MM.1S (cell line): ENCODE measurements around the gene KATNIP.

Experiments
- DNase-seq: peaks from one replicate; pipeline ENCODE4 v3.0.0-alpha.2; 2015
- H2AFZ ChIP-seq: fragments of 300-600 bp; sonication (generic); 2 replicates; pipeline ENCODE4 v1.6.0; 2016; ENCODE audit warnings: antibody characterized with exemption, low read length
- H3F3A ChIP-seq: fragments of 300-600 bp; sonication (generic); 2 replicates; pipeline ENCODE4 v1.6.1; 2016; ENCODE audit warnings: mild to moderate bottlenecking, antibody characterized with exemption, low read length, moderate library complexity, mixed read lengths; ENCODE audit not compliant: insufficient read depth
- H3K27ac ChIP-seq: fragments of 300-600 bp; sonication (generic); 2 replicates; pipeline ENCODE4 v1.5.1; 2016; ENCODE audit warnings: mild to moderate bottlenecking, low read length
- H3K27me3 ChIP-seq: fragments of 300-600 bp; sonication (generic); replicated peaks from 2 replicates; pipeline ENCODE4 v1.6.0; 2016; ENCODE audit warnings: low read length; ENCODE audit not compliant: insufficient read depth
- H3K36me3 ChIP-seq: fragments of 300-600 bp; sonication (generic); replicated peaks from 2 replicates; pipeline ENCODE4 v1.6.1; 2016; ENCODE audit warnings: mild to moderate bottlenecking, low read length, mixed read lengths; ENCODE audit not compliant: insufficient read depth
- H3K4me1 ChIP-seq: fragments of 300-600 bp; sonication (generic); 2 replicates; pipeline ENCODE4 v1.6.1; 2016; ENCODE audit warnings: low read length, mixed read lengths
- H3K4me2 ChIP-seq: fragments of 300-600 bp; sonication (generic); 2 replicates; pipeline ENCODE4 v1.6.0; 2016; ENCODE audit warnings: low read depth, low read length
- H3K4me3 ChIP-seq: fragments of 300-600 bp; sonication (generic); 2 replicates; pipeline ENCODE4 v1.5.1; 2016; ENCODE audit warnings: low read length, mixed read lengths
- H3K79me2 ChIP-seq: fragments of 300-600 bp; sonication (generic); 2 replicates; pipeline ENCODE4 v1.6.1; 2016; ENCODE audit warnings: mixed run types, low read length, mixed read lengths
- H3K9ac ChIP-seq: fragments of 300-600 bp; sonication (generic); 2 replicates; pipeline ENCODE4 v1.6.1; 2016; ENCODE audit warnings: low read length, mixed read lengths
- H3K9me2 ChIP-seq: fragments of 300-600 bp; sonication (generic); replicated peaks from 2 replicates; pipeline ENCODE4 v1.6.1; 2016; ENCODE audit warnings: mild to moderate bottlenecking, low read length, mixed read lengths; ENCODE audit not compliant: insufficient read depth
- H3K9me3 ChIP-seq: fragments of 300-600 bp; sonication (generic); replicated peaks from 2 replicates; pipeline ENCODE4 v1.6.1; 2016; ENCODE audit warnings: mild to moderate bottlenecking, low read length, mixed read lengths; ENCODE audit not compliant: insufficient read depth
- H4K20me1 ChIP-seq: fragments of 300-600 bp; sonication (generic); 2 replicates; pipeline ENCODE4 v1.6.1; 2016; ENCODE audit warnings: mild to moderate bottlenecking, low read length, moderate library complexity, mixed read lengths; ENCODE audit not compliant: insufficient read depth
- TF ChIP-seq, protein P1 (sequence below): fragments of 300-600 bp; sonication (generic); IDR thresholded peaks from 2 replicates; pipeline ENCODE4 v1.5.1; 2016; ENCODE audit warnings: antibody characterized with exemption, low read length, mixed read lengths

The KATNIP gene

DNA sequence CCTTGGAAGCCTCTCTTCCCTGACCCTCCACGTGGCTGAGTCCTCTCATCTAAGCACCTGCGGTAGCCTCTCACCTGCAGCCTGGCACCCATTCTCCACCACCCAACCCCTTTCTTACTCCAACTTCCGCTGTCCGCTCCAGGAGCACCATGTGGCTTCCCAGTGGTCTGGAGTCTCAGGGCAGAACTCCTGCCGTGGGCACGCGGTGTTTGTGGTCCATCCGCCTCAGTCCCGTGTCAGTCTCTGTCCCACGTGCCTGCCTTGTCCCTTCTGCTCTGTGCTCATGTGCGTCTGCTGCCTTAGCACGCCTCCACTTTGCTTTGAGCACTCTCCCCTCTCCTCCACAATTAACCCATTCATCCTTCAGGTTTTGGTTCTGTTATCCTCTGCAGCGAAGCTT is 49.7 kb downstream of the KATNIP start:
- Histone ChIP-seq H3K9me2 (no peaks in the 10 kb centered on the region), H3K9ac (no peak overlapping the region), H3K27me3 (no peaks in the 10 kb centered on the region), H3K79me2 (no peaks in the 10 kb centered on the region), H2AFZ (no peak overlapping the region), H3K9me3 (no peaks in the 10 kb centered on the region), H3K27ac (no peak overlapping the region), H3K4me2 (no peak overlapping the region), H4K20me1 (no peaks in the 10 kb centered on the region), H3K4me1 (no peaks in the 10 kb centered on the region), H3K4me3 (no peak overlapping the region), H3K36me3 (no peaks in the 10 kb centered on the region), H3F3A (no peaks in the 10 kb centered on the region)
- no peak for DNase-seq
- TF ChIP-seq, protein P1, sequence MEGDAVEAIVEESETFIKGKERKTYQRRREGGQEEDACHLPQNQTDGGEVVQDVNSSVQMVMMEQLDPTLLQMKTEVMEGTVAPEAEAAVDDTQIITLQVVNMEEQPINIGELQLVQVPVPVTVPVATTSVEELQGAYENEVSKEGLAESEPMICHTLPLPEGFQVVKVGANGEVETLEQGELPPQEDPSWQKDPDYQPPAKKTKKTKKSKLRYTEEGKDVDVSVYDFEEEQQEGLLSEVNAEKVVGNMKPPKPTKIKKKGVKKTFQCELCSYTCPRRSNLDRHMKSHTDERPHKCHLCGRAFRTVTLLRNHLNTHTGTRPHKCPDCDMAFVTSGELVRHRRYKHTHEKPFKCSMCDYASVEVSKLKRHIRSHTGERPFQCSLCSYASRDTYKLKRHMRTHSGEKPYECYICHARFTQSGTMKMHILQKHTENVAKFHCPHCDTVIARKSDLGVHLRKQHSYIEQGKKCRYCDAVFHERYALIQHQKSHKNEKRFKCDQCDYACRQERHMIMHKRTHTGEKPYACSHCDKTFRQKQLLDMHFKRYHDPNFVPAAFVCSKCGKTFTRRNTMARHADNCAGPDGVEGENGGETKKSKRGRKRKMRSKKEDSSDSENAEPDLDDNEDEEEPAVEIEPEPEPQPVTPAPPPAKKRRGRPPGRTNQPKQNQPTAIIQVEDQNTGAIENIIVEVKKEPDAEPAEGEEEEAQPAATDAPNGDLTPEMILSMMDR, result no peak
